H1 (cell line): ENCODE measurements around the gene KNCN. TPM values are rescaled to one million over a fixed set of nuclear protein-coding genes. Genes with fewer than 3 reads are reported as not detected.

Experiments used
- polyA plus RNA-seq, 7 experiments: library from polyadenylated mRNA; depleted of rRNA in 3 of 7; stranded (reverse) in 5 of 7; unstranded in 2 of 7; fragments of >200 nt in 5 of 7; fragments of 200-250 nt in 2 of 7; gene quantifications; 1 replicate in 5 of 7; 2 replicates in 1 of 7; 4 replicates in 1 of 7; pipeline versions ENCODE4 v1.2.1 to v1.2.3, GENCODE V29; 2011 to 2013; ENCODE audit warnings: missing spikeins in 2 of 7, mixed read lengths in 2 of 7
- total RNA-seq: library from RNA; stranded (reverse); fragmentation: NEBNext Ultra II Directional; extraction: Animal tissue kit (Norgen Biotek cat#: 25700); gene quantifications from 2 replicates; pipeline ENCODE4 v1.2.1, GENCODE V29; 2021

Gene KNCN
- total and polyA plus RNA-seq, 2 of the 8 experiments (the other 6 are each of a cell fraction or from before 2014, with no cell fraction given), result not detected

Other genes starting within 250 kb of the KNCN start
- 36.8 and 37.2 TPM in 2 replicates for gene LRRC41, start 248.0 kb downstream of the KNCN start, total RNA-seq
- gene LRRC41, start 248.0 kb downstream of the KNCN start, polyA plus RNA-seq (2011; rRNA removed), result 51.2 and 57.3 TPM in 2 replicates
- gene UQCRH, start 247.9 kb downstream of the KNCN start, total RNA-seq, result 621 and 626 TPM in 2 replicates
- gene UQCRH, start 247.9 kb downstream of the KNCN start, polyA plus RNA-seq (2011; rRNA removed), result 565 and 1,112 TPM in 2 replicates
- 13.7 and 15.7 TPM in 2 replicates for gene NSUN4, start 210.8 kb downstream of the KNCN start, total RNA-seq
- 9.7 and 12.2 TPM in 2 replicates for gene NSUN4, start 210.8 kb downstream of the KNCN start, polyA plus RNA-seq (2011; rRNA removed)
- 43.5 and 47.3 TPM in 2 replicates for gene FAAH, start 157.3 kb downstream of the KNCN start, total RNA-seq
- 41.2 and 67.2 TPM in 2 replicates for gene FAAH, start 157.3 kb downstream of the KNCN start, polyA plus RNA-seq (2011; rRNA removed)
- 0.30 TPM in 1 of 2 replicates, not detected in the other for gene DMBX1, start 61.8 kb downstream of the KNCN start, total RNA-seq
- 0.23 and 0.36 TPM in 2 replicates for gene DMBX1, start 61.8 kb downstream of the KNCN start, polyA plus RNA-seq (2011; rRNA removed)
- gene MKNK1, start 52.6 kb upstream of the KNCN start, total RNA-seq, result 21.5 and 23.9 TPM in 2 replicates
- 13.9 and 16.3 TPM in 2 replicates for gene MKNK1, start 52.6 kb upstream of the KNCN start, polyA plus RNA-seq (2011; rRNA removed)
- 5.1 and 5.8 TPM in 2 replicates for gene MOB3C, start 65.2 kb upstream of the KNCN start, total RNA-seq
- gene MOB3C, start 65.2 kb upstream of the KNCN start, polyA plus RNA-seq (2011; rRNA removed), result 6.6 and 7.9 TPM in 2 replicates
- 44.6 and 46.7 TPM in 2 replicates for gene ATPAF1, start 116.7 kb upstream of the KNCN start, total RNA-seq
- 41.4 and 55.9 TPM in 2 replicates for gene ATPAF1, start 116.7 kb upstream of the KNCN start, polyA plus RNA-seq (2011; rRNA removed)
- not detected in 2 replicates for gene TEX38, start 120.2 kb upstream of the KNCN start, total RNA-seq
- gene TEX38, start 120.2 kb upstream of the KNCN start, polyA plus RNA-seq (2011; rRNA removed), result 0.09 and 0.33 TPM in 2 replicates
- gene EFCAB14, start 167.5 kb upstream of the KNCN start, total RNA-seq, result 36.9 and 40.4 TPM in 2 replicates
- gene EFCAB14, start 167.5 kb upstream of the KNCN start, polyA plus RNA-seq (2011; rRNA removed), result 14.0 and 19.4 TPM in 2 replicates
- gene CYP4B1, start 247.4 kb upstream of the KNCN start, total RNA-seq, result not detected in 2 replicates
- 0.08 and 0.23 TPM in 2 replicates for gene CYP4B1, start 247.4 kb upstream of the KNCN start, polyA plus RNA-seq (2011; rRNA removed)